ENCODE results near the gene AGAP1. TPM values are rescaled to one million over a fixed set of nuclear protein-coding genes. Genes with fewer than 3 reads are reported as not detected.

The AGAP1 gene
- polyA plus RNA-seq, 1 donor from 2014 or later = 17.4 TPM

GRCh38 chr2:235937936-235938335, 444.1 kb downstream of the AGAP1 start:
- Histone ChIP-seq H2AFZ (ENCODE audit: low read depth, low read length) (no peak overlapping the region), H3K9me2 (ENCODE audit: insufficient read depth, low read length) (no peaks in the 10 kb centered on the region), H3K9me3 (ENCODE audit: low read length) (no peaks in the 10 kb centered on the region), H3K79me2 (replicated peaks; ENCODE audit: insufficient read depth, low read length) (no peaks in the 10 kb centered on the region), H3K9ac (ENCODE audit: low read length) (no peak overlapping the region), H3K36me3 (ENCODE audit: insufficient read depth, low read length) (no peaks in the 10 kb centered on the region), H3K4me2 (ENCODE audit: low read length) (no peak overlapping the region), H3K27ac (ENCODE audit: low read length) (no peak overlapping the region), H4K20me1 (ENCODE audit: insufficient read depth) (no peaks in the 10 kb centered on the region), H3K4me3 (ENCODE audit: low read length) (no peak overlapping the region), H3F3A (ENCODE audit: insufficient read depth, low read length, poor library complexity, severe bottlenecking) (no peaks in the 10 kb centered on the region), H3K27me3 (ENCODE audit: insufficient read depth, low read depth, low read length) (no peaks in the 10 kb centered on the region)
- TF ChIP-seq MXI1 (conservative IDR thresholded peaks at IDR 0.05; ENCODE audit: poor library complexity, severe bottlenecking) = no peak
- TF ChIP-seq POLR2AphosphoS5 (IDR thresholded peaks at IDR 0.05) = no peak
- no peak for TF ChIP-seq RAD21 (conservative IDR thresholded peaks at IDR 0.05)
- TF ChIP-seq SMC3 (conservative IDR thresholded peaks at IDR 0.05; ENCODE audit: poor library complexity) = no peak
- no peak for TF ChIP-seq REST (IDR thresholded peaks at IDR 0.05; ENCODE audit: borderline replicate concordance)
- TF ChIP-seq EP300 (conservative IDR thresholded peaks at IDR 0.05; ENCODE audit: poor library complexity, severe bottlenecking) = no peak
- TF ChIP-seq CTCF (IDR thresholded peaks at IDR 0.05; ENCODE audit: poor library complexity, severe bottlenecking) = no peak
- TF ChIP-seq TAF1 (IDR thresholded peaks at IDR 0.05; ENCODE audit: low read depth) = no peak
- TF ChIP-seq EZH2 (IDR thresholded peaks at IDR 0.05; ENCODE audit: borderline replicate concordance, insufficient read depth, low read length, poor library complexity, severe bottlenecking) = no peak

GRCh38 chr2:235938611-235939010, 444.8 kb downstream of the AGAP1 start:
- H3K4me2 ChIP-seq (ENCODE audit: low read length) = no peak overlapping the region
- H3K9me3 ChIP-seq (ENCODE audit: low read length) = no peaks in the 10 kb centered on the region
- no peak overlapping the region for H3K4me3 ChIP-seq (ENCODE audit: low read length)
- H3K9ac ChIP-seq (ENCODE audit: low read length) = no peak overlapping the region
- H4K20me1 ChIP-seq (ENCODE audit: insufficient read depth) = no peaks in the 10 kb centered on the region
- no peak overlapping the region for H2AFZ ChIP-seq (ENCODE audit: low read depth, low read length)
- no peaks in the 10 kb centered on the region for H3K79me2 ChIP-seq (replicated peaks; ENCODE audit: insufficient read depth, low read length)
- no peak for TF ChIP-seq TAF1 (IDR thresholded peaks at IDR 0.05; ENCODE audit: low read depth)
- no peak for TF ChIP-seq SMC3 (conservative IDR thresholded peaks at IDR 0.05; ENCODE audit: poor library complexity)
- TF ChIP-seq EZH2 (IDR thresholded peaks at IDR 0.05; ENCODE audit: borderline replicate concordance, insufficient read depth, low read length, poor library complexity, severe bottlenecking) = no peak
- TF ChIP-seq REST (IDR thresholded peaks at IDR 0.05; ENCODE audit: borderline replicate concordance) = no peak
- TF ChIP-seq MXI1 (conservative IDR thresholded peaks at IDR 0.05; ENCODE audit: poor library complexity, severe bottlenecking) = no peak
- no peak for TF ChIP-seq RAD21 (conservative IDR thresholded peaks at IDR 0.05)
- TF ChIP-seq POLR2AphosphoS5 (IDR thresholded peaks at IDR 0.05) = no peak
- no peak overlapping the region for H3K27ac ChIP-seq (ENCODE audit: low read length)
- no peaks in the 10 kb centered on the region for H3F3A ChIP-seq (ENCODE audit: insufficient read depth, low read length, poor library complexity, severe bottlenecking)
- no peaks in the 10 kb centered on the region for H3K36me3 ChIP-seq (ENCODE audit: insufficient read depth, low read length)
- no peaks in the 10 kb centered on the region for H3K9me2 ChIP-seq (ENCODE audit: insufficient read depth, low read length)
- H3K27me3 ChIP-seq (ENCODE audit: insufficient read depth, low read depth, low read length) = no peaks in the 10 kb centered on the region

All from neural cell (in vitro differentiated cells).